ENCODE data around the gene LRCH3. TPM values are rescaled to one million over a fixed set of nuclear protein-coding genes. Genes with fewer than 3 reads are reported as not detected.

Gene LRCH3
- polyA plus RNA-seq, 2 of the 4 experiments (the other 2 are of a cell fraction) = 14.2 to 44.6 TPM

DNA sequence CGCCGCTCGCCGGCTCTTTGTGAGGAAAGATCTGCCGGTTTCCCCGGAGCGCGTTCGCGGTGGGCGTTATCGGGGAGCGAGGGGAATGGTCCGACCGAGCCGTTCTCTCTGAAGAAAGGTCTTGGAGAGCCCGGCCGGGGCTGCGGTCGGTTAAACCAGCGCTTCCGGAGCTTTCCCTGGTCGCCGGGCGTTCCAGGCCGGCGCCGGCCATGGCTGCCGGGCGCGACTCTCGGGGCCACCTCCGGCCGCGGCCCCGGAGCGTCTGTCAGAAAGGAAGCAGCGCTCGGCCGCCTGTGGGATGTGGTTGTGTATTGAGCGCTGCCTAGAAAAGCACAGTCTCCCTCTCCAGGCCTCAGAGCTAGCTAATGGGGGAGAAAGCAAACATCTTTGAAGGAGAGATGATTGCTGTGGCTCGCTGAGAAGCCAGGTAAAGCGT is 40.6 kb upstream of the LRCH3 start:
- FAIRE-seq = no peak

DNA sequence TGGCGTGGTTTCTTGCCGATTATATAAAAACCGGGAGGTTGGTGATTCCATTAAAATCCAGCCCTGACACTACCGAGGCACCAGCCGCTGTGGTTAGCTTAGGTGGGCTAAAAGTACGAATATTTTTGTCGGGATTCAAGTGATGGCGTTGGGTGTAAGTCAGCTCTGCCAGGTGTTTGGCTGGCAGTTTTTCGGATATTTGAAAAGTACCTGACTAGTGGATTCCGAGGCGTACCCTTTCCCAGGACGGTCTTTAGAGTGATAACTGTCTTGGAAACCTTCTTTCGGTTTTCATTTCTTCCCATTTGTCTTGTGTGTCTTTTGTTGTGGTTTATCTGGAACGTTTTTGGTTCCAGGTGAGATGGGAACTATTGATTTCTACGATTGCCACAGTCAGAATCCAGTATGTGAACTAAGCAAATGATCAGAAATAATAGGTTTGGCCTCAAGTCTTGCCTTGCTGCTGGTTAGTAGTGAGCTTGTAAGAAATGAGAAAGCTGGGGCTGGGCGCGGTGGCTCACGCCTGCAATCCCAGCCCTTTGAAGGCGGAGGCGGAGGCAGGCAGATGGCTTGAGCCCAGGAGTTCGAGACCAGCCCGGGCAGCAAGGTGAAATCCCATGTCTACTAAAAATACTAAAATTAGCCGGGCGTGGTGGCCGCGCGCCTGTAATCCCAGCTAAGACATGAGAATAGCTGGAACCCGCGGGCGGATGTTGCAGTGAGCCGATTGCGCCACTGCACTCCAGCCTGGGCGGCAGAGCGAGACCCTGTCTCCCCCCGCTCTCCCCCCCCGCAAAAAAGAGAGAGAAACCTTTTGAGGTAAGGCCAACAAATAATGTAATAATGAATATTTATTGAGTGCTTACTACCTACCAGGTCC is 40.0 kb upstream of the LRCH3 start:
- POLR2A ChIA-PET = interaction anchor here (1.5 to 1.6 kb wide), 2 partner anchors 39 to 40 kb away, joined by 4 to 6 read pairs; partner anchors contain the start of gene LRCH3

More for the DNA sequence above, 40.6 kb upstream of the LRCH3 start:
- ATAC-seq = peak; percentile 79 to 84
- CTCF ChIA-PET = interaction anchor here (1.1 to 1.6 kb wide), 4 partner anchors 7 to 31 kb away, joined by 3 to 4 read pairs (median 3); no protein-coding TSS in a partner anchor
- peak; percentile 55 to 66 for DNase-seq (ENCODE audit: low read depth in 1 of 2, low spot score in 1 of 2)
- TF ChIP-seq NR3C1 (IDR thresholded peaks at IDR 0.05) (no peak), RCOR1 (IDR thresholded peaks at IDR 0.05; ENCODE audit: low read depth, low read length) (no peak), CBX8 (IDR thresholded peaks at IDR 0.05) (no peak), ESRRA (IDR thresholded peaks at IDR 0.05; ENCODE audit: borderline replicate concordance, low read length) (no peak), HEYL (CRISPR knock-in tag; IDR thresholded peaks at IDR 0.05) (no peak), EP300 (IDR thresholded peaks at IDR 0.05) (no peak), RAD21 (conservative IDR thresholded peaks at IDR 0.05 in 1 of 2, IDR thresholded peaks at IDR 0.05 in 1 of 2) (no peak), SMC3 (IDR thresholded peaks at IDR 0.05) (no peak), HOXB13 (CRISPR knock-in tag; IDR thresholded peaks at IDR 0.05; ENCODE audit: low read depth) (no peak), ZFP36 (IDR thresholded peaks at IDR 0.05; ENCODE audit: borderline replicate concordance, partially characterized antibody) (no peak), NFE2L2 (conservative IDR thresholded peaks at IDR 0.05; ENCODE audit: low read length) (no peak), POLR2AphosphoS2 (conservative IDR thresholded peaks at IDR 0.05; ENCODE audit: low read length) (no peak), MAZ (IDR thresholded peaks at IDR 0.05; ENCODE audit: borderline replicate concordance, low read depth, low read length) (no peak), EHMT2 (IDR thresholded peaks at IDR 0.05; ENCODE audit: low read depth) (no peak), MYC (IDR thresholded peaks at IDR 0.05; ENCODE audit: borderline replicate concordance, low read length) (no peak), KDM1A (IDR thresholded peaks at IDR 0.05; ENCODE audit: low read depth) (no peak)
- TF ChIP-seq, protein P1, sequence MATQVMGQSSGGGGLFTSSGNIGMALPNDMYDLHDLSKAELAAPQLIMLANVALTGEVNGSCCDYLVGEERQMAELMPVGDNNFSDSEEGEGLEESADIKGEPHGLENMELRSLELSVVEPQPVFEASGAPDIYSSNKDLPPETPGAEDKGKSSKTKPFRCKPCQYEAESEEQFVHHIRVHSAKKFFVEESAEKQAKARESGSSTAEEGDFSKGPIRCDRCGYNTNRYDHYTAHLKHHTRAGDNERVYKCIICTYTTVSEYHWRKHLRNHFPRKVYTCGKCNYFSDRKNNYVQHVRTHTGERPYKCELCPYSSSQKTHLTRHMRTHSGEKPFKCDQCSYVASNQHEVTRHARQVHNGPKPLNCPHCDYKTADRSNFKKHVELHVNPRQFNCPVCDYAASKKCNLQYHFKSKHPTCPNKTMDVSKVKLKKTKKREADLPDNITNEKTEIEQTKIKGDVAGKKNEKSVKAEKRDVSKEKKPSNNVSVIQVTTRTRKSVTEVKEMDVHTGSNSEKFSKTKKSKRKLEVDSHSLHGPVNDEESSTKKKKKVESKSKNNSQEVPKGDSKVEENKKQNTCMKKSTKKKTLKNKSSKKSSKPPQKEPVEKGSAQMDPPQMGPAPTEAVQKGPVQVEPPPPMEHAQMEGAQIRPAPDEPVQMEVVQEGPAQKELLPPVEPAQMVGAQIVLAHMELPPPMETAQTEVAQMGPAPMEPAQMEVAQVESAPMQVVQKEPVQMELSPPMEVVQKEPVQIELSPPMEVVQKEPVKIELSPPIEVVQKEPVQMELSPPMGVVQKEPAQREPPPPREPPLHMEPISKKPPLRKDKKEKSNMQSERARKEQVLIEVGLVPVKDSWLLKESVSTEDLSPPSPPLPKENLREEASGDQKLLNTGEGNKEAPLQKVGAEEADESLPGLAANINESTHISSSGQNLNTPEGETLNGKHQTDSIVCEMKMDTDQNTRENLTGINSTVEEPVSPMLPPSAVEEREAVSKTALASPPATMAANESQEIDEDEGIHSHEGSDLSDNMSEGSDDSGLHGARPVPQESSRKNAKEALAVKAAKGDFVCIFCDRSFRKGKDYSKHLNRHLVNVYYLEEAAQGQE (IDR thresholded peaks at IDR 0.05) = no peak
- TF ChIP-seq, protein P2, sequence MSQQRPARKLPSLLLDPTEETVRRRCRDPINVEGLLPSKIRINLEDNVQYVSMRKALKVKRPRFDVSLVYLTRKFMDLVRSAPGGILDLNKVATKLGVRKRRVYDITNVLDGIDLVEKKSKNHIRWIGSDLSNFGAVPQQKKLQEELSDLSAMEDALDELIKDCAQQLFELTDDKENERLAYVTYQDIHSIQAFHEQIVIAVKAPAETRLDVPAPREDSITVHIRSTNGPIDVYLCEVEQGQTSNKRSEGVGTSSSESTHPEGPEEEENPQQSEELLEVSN (IDR thresholded peaks at IDR 0.05; ENCODE audit: borderline replicate concordance, low read depth) = no peak
- TF ChIP-seq, protein P3, sequence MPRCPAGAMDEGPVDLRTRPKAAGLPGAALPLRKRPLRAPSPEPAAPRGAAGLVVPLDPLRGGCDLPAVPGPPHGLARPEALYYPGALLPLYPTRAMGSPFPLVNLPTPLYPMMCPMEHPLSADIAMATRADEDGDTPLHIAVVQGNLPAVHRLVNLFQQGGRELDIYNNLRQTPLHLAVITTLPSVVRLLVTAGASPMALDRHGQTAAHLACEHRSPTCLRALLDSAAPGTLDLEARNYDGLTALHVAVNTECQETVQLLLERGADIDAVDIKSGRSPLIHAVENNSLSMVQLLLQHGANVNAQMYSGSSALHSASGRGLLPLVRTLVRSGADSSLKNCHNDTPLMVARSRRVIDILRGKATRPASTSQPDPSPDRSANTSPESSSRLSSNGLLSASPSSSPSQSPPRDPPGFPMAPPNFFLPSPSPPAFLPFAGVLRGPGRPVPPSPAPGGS (IDR thresholded peaks at IDR 0.05) = no peak
- TF ChIP-seq, protein P4, sequence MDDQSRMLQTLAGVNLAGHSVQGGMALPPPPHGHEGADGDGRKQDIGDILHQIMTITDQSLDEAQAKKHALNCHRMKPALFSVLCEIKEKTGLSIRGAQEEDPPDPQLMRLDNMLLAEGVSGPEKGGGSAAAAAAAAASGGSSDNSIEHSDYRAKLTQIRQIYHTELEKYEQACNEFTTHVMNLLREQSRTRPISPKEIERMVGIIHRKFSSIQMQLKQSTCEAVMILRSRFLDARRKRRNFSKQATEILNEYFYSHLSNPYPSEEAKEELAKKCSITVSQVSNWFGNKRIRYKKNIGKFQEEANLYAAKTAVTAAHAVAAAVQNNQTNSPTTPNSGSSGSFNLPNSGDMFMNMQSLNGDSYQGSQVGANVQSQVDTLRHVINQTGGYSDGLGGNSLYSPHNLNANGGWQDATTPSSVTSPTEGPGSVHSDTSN (IDR thresholded peaks at IDR 0.05) = no peak
- Histone ChIP-seq H3K9me3 (no peaks in the 10 kb centered on the region), H3K4me3 (peak overlapping the region; percentile 86), H3K4me1 (peaks cover 21% of the 10 kb centered on the region), H3K4me2 (peak overlapping the region; percentile 98), H3K27ac (peak overlapping the region; percentile 78 to 98)
- POLR2A ChIA-PET = interaction anchor here (1.5 to 1.6 kb wide), 2 partner anchors 39 to 41 kb away, joined by 4 to 6 read pairs; partner anchors contain the start of gene LRCH3
- 1% methylated on average over 32 of the region's 43 CpGs for WGBS (ENCODE audit: missing lambda C conversion rate)

More for the DNA sequence above, 40.0 kb upstream of the LRCH3 start:
- Histone ChIP-seq H3K4me2 (peak overlapping the region; percentile 98), H3K4me1 (peaks cover 21% of the 10 kb centered on the region), H3K9me3 (no peaks in the 10 kb centered on the region), H3K27ac (peak overlapping the region; percentile 78 to 98), H3K4me3 (peak overlapping the region; percentile 86)
- DNase-seq (ENCODE audit: low read depth in 1 of 2, low spot score in 1 of 2) = peak in 1 of 2 experiments; percentile 31
- peak in 1 of 2 experiments; percentile 71; a peak in 2 of 4 replicates for TF ChIP-seq CEBPB (IDR thresholded peaks at IDR 0.05)
- TF ChIP-seq BHLHE40 (IDR thresholded peaks at IDR 0.05; ENCODE audit: low read depth, low read length) = no peak
- no peak for TF ChIP-seq MAZ (IDR thresholded peaks at IDR 0.05; ENCODE audit: borderline replicate concordance, low read depth, low read length)
- no peak for ATAC-seq
- CTCF ChIA-PET = interaction anchor here (1.1 to 1.6 kb wide), 4 partner anchors 8 to 32 kb away, joined by 3 to 4 read pairs (median 3); no protein-coding TSS in a partner anchor
- FAIRE-seq = no peak
- 5% methylated on average over 30 of the region's 36 CpGs for WGBS (ENCODE audit: missing lambda C conversion rate)

All from A549 (cell line).